Measurements from ENCODE around the gene FKBP14. TPM values are rescaled to one million over a fixed set of nuclear protein-coding genes. Genes with fewer than 3 reads are reported as not detected.

The FKBP14 gene
- total and polyA plus RNA-seq, 8 donors: 3.3 to 12.7 (median 6.0) TPM

DNA sequence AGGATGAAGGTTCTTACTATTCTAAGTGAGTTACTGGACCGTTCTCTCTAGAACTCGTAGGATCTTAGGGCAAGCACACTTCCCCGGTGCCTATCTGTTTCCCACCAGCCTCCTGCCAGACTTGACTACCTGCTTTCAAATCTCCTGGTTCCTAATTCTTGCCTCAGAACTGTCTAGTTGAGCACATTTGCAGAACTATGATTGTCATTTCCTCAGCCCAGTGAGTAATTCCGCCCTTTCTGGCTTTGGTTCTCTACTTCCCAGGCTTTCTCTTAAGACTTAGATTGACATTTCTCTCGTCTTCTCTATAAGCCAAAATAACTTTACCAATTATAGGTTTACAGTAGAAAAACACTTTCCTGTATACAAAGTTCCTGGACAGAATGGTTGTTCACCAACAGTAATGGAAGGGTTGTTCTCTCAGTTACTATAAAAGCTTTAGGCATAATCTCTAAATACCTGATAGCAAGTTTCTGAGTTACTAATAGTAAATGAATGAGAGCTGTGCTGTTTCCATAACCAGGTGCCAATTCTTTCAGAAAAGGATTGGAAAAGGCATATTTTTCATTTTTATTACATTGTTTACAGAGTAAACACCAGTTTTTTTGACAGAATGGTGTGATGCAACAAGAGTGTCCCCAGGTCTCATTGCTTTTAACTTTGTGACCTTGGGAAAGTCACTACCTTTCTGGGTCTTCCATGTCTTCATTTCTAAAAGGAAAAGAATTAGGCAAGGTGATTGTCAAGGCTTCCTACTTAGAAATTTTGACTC is 42.8 kb upstream of the FKBP14 start:
- intact Hi-C loops (cut with DNase I): loop anchor here in 1 of 3 donors (10.0 kb wide), 1 partner anchor 124 kb away; no protein-coding TSS in a partner anchor
- Histone ChIP-seq H3K9me3 (no peaks in the 10 kb centered on the region), H3K27ac (no peak overlapping the region), H3K4me1 (no peaks in the 10 kb centered on the region), H3K4me3 (no peak overlapping the region), H3K36me3 (no peaks in the 10 kb centered on the region), H3K27me3 (no peaks in the 10 kb centered on the region)
- FAIRE-seq (no peak), DNase-seq (no peak), ATAC-seq (no peak)
- TF ChIP-seq, protein P1, sequence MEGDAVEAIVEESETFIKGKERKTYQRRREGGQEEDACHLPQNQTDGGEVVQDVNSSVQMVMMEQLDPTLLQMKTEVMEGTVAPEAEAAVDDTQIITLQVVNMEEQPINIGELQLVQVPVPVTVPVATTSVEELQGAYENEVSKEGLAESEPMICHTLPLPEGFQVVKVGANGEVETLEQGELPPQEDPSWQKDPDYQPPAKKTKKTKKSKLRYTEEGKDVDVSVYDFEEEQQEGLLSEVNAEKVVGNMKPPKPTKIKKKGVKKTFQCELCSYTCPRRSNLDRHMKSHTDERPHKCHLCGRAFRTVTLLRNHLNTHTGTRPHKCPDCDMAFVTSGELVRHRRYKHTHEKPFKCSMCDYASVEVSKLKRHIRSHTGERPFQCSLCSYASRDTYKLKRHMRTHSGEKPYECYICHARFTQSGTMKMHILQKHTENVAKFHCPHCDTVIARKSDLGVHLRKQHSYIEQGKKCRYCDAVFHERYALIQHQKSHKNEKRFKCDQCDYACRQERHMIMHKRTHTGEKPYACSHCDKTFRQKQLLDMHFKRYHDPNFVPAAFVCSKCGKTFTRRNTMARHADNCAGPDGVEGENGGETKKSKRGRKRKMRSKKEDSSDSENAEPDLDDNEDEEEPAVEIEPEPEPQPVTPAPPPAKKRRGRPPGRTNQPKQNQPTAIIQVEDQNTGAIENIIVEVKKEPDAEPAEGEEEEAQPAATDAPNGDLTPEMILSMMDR (IDR thresholded peaks at IDR 0.05): no peak
- 80 to 93% methylated on average over 5 of the region's 5 CpGs for WGBS, 2 donors

DNA sequence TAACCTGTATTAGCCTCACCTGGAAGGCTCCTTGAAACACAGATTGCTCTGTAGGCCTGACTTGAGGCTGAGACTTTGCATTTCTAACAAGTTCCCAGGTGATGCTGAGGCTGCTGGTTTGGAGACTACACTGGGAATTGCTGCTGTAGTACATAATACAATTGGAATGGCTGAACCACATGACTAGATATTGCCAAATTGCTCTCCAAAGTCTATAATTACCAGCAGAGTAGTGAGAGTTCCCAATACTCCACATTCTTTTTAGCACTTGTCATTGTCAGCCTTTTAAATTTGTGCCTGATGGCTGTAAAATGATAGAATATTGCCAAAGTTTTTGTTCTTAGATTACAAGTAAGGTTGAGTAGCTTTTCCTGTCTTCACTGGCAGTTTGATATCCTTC is 41.6 kb upstream of the FKBP14 start:
- no peaks in the 10 kb centered on the region for H3K27me3 ChIP-seq
- peak in 3 of 4 donors; percentile 46 to 79 (median 66) for ATAC-seq
- DNase-seq: no peak
- intact Hi-C loops (cut with DNase I): loop anchor here in 1 of 3 donors (10.0 kb wide), 1 partner anchor 123 kb away; no protein-coding TSS in a partner anchor
- no peak overlapping the region for H3K27ac ChIP-seq
- H3K4me1 ChIP-seq: no peaks in the 10 kb centered on the region
- TF ChIP-seq, protein P1 (IDR thresholded peaks at IDR 0.05): no peak
- no peak overlapping the region for H3K4me3 ChIP-seq
- no peaks in the 10 kb centered on the region for H3K9me3 ChIP-seq
- no peak for FAIRE-seq
- H3K36me3 ChIP-seq: no peaks in the 10 kb centered on the region

DNA sequence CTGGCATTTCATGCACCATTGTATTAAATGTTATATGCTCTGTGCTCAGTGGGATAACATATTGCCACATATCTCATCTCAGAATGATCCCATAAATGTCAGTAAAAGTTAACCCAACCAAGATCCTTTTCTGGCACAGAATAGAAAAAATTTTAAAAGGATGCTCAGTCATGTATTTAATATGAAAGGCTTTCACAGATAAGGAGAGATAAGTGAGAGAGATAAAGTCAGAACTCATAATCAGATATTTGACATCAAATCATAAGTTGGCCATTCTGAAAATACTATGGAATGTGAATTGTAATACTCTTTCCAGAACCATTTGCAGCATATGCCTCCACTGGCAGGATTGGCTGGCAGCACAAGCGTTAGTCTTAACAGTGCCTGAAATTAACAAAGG is 40.2 kb upstream of the FKBP14 start:
- 95 to 96% methylated on average over 1 of the region's 1 CpG for WGBS, 2 donors
- Histone ChIP-seq H3K4me3 (no peak overlapping the region), H3K27ac (no peak overlapping the region), H3K9me3 (no peaks in the 10 kb centered on the region), H3K36me3 (no peaks in the 10 kb centered on the region), H3K4me1 (no peaks in the 10 kb centered on the region), H3K27me3 (no peaks in the 10 kb centered on the region)
- TF ChIP-seq, protein P1 (IDR thresholded peaks at IDR 0.05): no peak
- ATAC-seq (no peak), DNase-seq (no peak), FAIRE-seq (no peak)
- intact Hi-C loops (cut with DNase I): loop anchor here in 1 of 3 donors (10.0 kb wide), 1 partner anchor 122 kb away; no protein-coding TSS in a partner anchor

DNA sequence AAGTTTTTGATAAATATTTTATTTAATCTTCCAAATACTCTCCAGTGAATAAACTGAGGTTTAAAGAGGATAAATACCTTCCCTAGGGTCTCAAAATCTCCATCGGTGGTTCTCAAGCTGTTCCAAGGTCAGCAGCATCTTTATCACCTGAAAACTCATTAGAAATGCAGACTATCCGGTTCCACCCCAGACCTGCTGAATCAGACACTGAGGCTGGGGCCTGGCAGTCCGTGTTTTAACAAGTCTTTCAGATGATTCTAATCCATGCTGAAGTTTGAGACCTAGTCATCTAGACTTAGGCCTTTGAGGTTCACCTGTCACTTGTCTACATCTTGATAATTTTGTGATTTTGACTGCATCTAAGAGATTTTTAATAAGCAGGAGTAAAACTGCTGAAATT is 39.2 kb upstream of the FKBP14 start:
- DNase-seq (no peak), ATAC-seq (no peak), FAIRE-seq (no peak)
- 56 to 67% methylated on average over 3 of the region's 3 CpGs for WGBS, 2 donors
- no peaks in the 10 kb centered on the region for H3K9me3 ChIP-seq
- TF ChIP-seq, protein P1 (IDR thresholded peaks at IDR 0.05): no peak
- intact Hi-C loops (cut with DNase I): loop anchor here in 1 of 3 donors (10.0 kb wide), 1 partner anchor 121 kb away; no protein-coding TSS in a partner anchor
- no peak overlapping the region for H3K4me3 ChIP-seq
- H3K4me1 ChIP-seq: no peaks in the 10 kb centered on the region
- no peaks in the 10 kb centered on the region for H3K27me3 ChIP-seq
- H3K36me3 ChIP-seq: no peaks in the 10 kb centered on the region
- no peak overlapping the region for H3K27ac ChIP-seq

DNA sequence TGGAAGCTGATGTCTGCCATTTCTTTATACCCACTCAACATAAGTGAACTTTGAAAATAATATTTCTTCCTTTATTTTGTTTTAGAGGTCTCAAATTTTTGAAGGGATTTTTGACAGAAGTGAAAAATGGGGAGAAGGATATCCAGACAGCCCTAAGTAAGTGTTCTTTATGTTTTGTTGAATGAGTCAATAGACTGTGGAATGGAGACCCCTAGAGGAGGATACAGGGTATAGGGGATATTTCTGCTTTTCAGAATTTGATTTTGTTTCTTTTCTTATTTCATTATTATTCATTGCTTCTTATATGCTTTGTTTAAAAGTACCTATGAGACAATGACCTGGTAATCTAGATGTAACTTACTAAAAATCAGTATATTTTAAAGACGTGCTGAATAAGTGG is 36.1 kb upstream of the FKBP14 start:
- H3K9me3 ChIP-seq: no peaks in the 10 kb centered on the region
- intact Hi-C loops (cut with DNase I): loop anchor here in 1 of 3 donors (10.0 kb wide), 1 partner anchor 118 kb away; no protein-coding TSS in a partner anchor
- DNase-seq: no peak
- no peak overlapping the region for H3K27ac ChIP-seq
- no peaks in the 10 kb centered on the region for H3K27me3 ChIP-seq
- no peaks in the 10 kb centered on the region for H3K4me1 ChIP-seq
- WGBS, 2 donors: 37 to 46% methylated on average over 1 of the region's 1 CpG
- H3K4me3 ChIP-seq: no peak overlapping the region
- ATAC-seq: peak; percentile 77 to 95 (median 92)
- FAIRE-seq: peak; percentile 39
- TF ChIP-seq, protein P1 (IDR thresholded peaks at IDR 0.05): peak in 3 of 4 donors; percentile 29 to 43 (median 43)
- H3K36me3 ChIP-seq: no peaks in the 10 kb centered on the region

All from pancreas (tissue), 10 donors.